NCI-H2029 (cell line): Measurements from ENCODE around the gene CACTIN.

Experiments
- DNase-seq: peaks from one replicate; lab custom pipeline; 2025; lab: John Stamatoyannopoulos, UW

CACTIN gene

GRCh38 chr19:3563709-3564524, 62.7 kb downstream of the CACTIN start:
- DNase-seq = no peak
